GM04503 (cell line): ENCODE results near the gene GAB3.

Experiments used
- DNase-seq: peaks from one replicate; pipeline ENCODE4 v3.0.0-alpha.2; 2012; ENCODE audit warnings: low read depth

GAB3 gene

GRCh38 chrX:154751203-154751668 is 359 bp upstream of the GAB3 start:
- no peak for DNase-seq

GRCh38 chrX:154749856-154750255 is 1.0 kb downstream of the GAB3 start:
- no peak for DNase-seq

GRCh38 chrX:154748712-154749339 is 2.1 kb downstream of the GAB3 start:
- no peak for DNase-seq

GRCh38 chrX:154742613-154743012 is 8.3 kb downstream of the GAB3 start:
- no peak for DNase-seq

- no peak for DNase-seq
Observed at GRCh38 chrX:154739952-154740465, 10.9 kb downstream of the GAB3 start.

GRCh38 chrX:154738011-154738738 is 12.7 kb downstream of the GAB3 start:
- no peak for DNase-seq

GRCh38 chrX:154737136-154737535 is 13.7 kb downstream of the GAB3 start:
- DNase-seq, result no peak

GRCh38 chrX:154735695-154736393 is 15.0 kb downstream of the GAB3 start:
- DNase-seq, result peak; percentile 71

- DNase-seq, result no peak
Observed at GRCh38 chrX:154734061-154734781, 16.7 kb downstream of the GAB3 start.

- no peak for DNase-seq
Observed at GRCh38 chrX:154733066-154733425, 17.8 kb downstream of the GAB3 start.

- no peak for DNase-seq
Observed at GRCh38 chrX:154732421-154733065, 18.3 kb downstream of the GAB3 start.

GRCh38 chrX:154731881-154732280 is 19.0 kb downstream of the GAB3 start:
- no peak for DNase-seq

- DNase-seq, result no peak
Observed at GRCh38 chrX:154731184-154731583, 19.7 kb downstream of the GAB3 start.

GRCh38 chrX:154730253-154730891 is 20.5 kb downstream of the GAB3 start:
- peak; percentile 57 for DNase-seq

- no peak for DNase-seq
Observed at GRCh38 chrX:154729439-154729838, 21.4 kb downstream of the GAB3 start.

GRCh38 chrX:154728431-154729190 is 22.3 kb downstream of the GAB3 start:
- DNase-seq, result no peak

- no peak for DNase-seq
Observed at GRCh38 chrX:154727871-154728270, 23.0 kb downstream of the GAB3 start.

GRCh38 chrX:154727418-154727817 is 23.5 kb downstream of the GAB3 start:
- DNase-seq, result no peak

- DNase-seq, result no peak
Observed at GRCh38 chrX:154724993-154725756, 25.7 kb downstream of the GAB3 start.

GRCh38 chrX:154721155-154721554 is 29.7 kb downstream of the GAB3 start:
- DNase-seq, result no peak
